Choroid plexus epithelial cell (primary cell): ENCODE results near the gene HIVEP3.
"Not testable (repeated sequence)": the region's sequence is repeated elsewhere in the genome, so short reads cannot be mapped to it uniquely, and the experiment has no call there.

Experiments
- DNase-seq: peaks from one replicate; pipeline ENCODE4 v3.0.0-alpha.2; 2010; ENCODE audit warnings: low read depth
- H3K4me3 ChIP-seq: 2 replicates; pipeline ENCODE4 v1.5.1; 2011; ENCODE audit warnings: low read depth, mild to moderate bottlenecking, control low read depth, low read length, moderate library complexity
- CTCF ChIP-seq: conservative IDR thresholded peaks from 2 replicates; pipeline ENCODE4 v1.5.1; 2011; ENCODE audit warnings: low read depth, mild to moderate bottlenecking, control low read depth, inconsistent platforms, low read length, moderate library complexity

The HIVEP3 gene

GRCh38 chr1:41557751-41558455 is 360.8 kb downstream of the HIVEP3 start:
- no peak for DNase-seq
- no peak overlapping the region for H3K4me3 ChIP-seq
- no peak for TF ChIP-seq CTCF

DNA sequence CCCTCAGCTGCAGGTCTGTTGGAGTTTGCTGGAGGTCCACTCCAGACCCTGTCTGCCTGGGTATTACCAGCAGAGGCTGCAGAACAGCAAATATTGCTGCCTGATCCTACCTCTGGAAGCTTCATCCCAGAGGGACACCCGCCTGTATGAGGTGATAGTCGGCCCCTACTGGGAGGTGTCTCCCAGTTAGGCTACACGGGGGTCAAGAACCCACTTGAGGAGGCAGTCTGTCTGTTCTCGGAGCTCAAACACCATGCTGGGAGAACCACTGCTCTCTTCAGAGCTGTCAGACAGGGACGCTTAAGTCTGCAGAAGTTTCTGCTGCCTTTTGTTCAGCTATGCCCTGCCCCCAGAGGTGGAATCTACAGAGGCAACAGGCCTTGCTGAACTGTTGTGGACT is 364.0 kb downstream of the HIVEP3 start:
- not testable (repeated sequence) for DNase-seq, H3K4me3 ChIP-seq

DNA sequence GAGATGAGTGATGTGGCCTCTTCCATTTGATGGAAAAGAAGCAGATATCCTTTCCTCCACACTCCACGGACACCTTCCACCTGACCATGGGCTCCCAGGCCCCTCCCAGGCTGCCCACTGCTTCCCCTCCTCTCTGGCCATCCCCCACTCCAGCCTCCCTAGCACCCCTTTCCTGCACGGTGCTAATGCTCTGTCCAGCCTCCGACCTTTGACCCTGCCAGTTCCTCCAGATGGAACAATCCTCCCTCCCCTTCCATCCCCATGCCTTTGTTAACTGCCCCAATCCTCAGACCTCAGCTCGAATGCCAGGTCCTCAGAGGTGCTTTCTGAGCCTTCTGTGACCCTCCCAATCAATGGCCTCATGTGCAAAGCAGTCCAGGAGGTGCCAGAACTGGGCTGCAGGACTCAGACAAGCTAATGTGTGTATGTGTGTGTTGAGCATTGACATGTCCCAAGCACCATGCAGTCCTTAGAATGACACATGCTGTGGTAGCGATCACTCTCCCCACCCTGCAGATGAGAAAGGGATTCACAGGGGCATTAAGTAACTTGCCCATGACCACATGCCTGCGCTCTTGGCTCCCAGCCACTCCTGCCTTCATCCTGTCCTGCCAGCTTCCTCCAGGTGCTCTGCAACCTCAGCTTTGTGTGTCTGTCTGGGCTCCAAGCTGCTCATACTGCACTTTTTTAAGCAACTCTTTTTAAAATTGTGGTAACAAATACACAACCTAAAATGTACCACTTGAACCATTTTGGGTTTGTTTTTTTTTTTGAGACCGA is 370.8 kb downstream of the HIVEP3 start:
- no peak overlapping the region for H3K4me3 ChIP-seq
- no peak for TF ChIP-seq CTCF
- DNase-seq = no peak

- H3K4me3 ChIP-seq = no peak overlapping the region
- TF ChIP-seq CTCF = no peak
- no peak for DNase-seq
Measured at GRCh38 chr1:41547336-41547735, 371.4 kb downstream of the HIVEP3 start.

GRCh38 chr1:41546833-41547135 is 371.9 kb downstream of the HIVEP3 start:
- no peak for DNase-seq
- no peak overlapping the region for H3K4me3 ChIP-seq

DNA sequence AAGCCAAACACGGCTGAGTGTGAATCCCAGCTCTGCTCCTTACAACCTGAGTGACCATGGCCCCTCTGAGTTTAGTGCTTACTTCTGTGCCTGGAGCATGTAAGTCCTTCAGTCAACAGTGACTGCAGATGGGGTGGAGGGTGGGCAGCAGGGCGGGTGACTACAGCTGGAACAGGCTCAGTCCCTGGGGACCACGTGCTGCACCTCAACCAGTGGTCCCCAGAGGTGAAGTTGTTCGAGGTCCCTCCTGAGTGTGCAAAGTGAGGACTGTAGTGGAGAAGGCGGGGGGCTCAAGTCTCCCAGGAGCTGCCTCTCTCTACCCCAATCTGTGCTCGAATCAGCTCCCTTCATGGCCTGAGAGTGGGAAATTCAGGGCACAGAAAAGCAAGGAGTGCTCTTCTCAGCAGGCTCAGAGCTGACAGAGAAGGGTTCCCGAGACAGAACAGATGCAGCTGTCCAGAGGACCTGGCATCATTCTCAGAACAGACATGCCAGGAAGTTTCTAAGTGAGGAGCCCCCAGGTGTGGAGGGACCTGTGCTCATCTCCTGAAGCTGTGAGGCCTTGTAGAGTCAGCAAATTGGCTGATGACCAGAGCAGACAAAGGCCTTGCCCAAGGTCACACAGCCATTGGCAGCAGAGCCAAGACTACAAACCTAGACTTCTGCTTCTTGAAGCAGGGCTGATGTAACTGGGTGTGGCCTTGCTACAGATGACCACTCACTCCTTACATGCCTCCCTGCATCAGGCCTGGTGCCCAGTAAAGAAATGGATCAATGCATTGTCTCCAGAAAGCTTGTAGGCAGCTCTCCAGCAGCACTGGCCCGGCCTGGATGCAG is 372.5 kb downstream of the HIVEP3 start:
- TF ChIP-seq CTCF = no peak
- no peak overlapping the region for H3K4me3 ChIP-seq
- DNase-seq = peak; percentile 8

More at GRCh38 chr1:41546833-41547135, 371.9 kb downstream of the HIVEP3 start:
- no peak for TF ChIP-seq CTCF

DNA sequence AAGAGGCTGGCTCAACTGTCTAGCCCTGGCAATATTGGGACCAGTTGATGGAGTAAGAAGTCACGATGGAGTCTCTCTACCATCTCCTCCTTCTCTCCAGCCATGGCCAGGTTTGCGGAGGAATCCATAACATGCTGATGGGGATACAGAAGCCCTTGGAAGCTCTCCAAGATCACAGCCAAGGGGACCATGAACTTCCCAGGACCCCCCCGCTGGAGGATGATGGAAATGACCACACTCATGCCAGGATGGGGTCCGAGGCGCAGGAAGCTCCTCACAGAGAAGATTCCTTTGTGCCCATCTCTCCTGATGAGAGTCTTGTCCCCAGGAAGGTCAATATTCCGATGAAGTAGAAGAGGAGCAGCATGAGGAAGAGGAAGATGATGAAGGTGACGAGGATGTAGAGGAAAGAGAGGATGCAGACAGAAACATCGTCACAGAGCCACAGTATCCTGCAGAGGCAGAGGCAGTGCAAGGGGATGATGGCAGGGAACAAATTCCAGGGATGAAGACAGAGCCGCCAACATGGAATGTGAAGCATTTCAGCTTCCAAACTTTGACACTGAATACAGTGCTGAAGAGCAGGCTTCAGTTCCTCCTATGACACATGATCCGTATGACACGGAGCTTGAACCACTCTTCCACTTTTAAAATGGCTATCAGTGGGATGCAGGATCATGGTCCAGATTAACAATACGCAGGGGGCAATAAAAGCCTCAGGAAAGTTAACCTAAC is 376.4 kb downstream of the HIVEP3 start:
- no peak for TF ChIP-seq CTCF
- no peak for DNase-seq

More for the DNA sequence above, 376.4 kb downstream of the HIVEP3 start:
- no peak overlapping the region for H3K4me3 ChIP-seq
